Natural killer cell (primary cell): Measurements from ENCODE around the gene THRSP. TPM values are rescaled to one million over a fixed set of nuclear protein-coding genes. Genes with fewer than 3 reads are reported as not detected.
"Not testable (repeated sequence)": the region's sequence is repeated elsewhere in the genome, so short reads cannot be mapped to it uniquely, and the experiment has no call there.

Experiments
- ATAC-seq, 3 donors: fragments of 150-1000 bp in 2 of 3; fragments of 200-7000 bp in 1 of 3; cut with Tn5 transposase; 1 replicate in 1 of 3; 2 replicates in 2 of 3; pipeline ENCODE4 v1.10.0; 2021; ENCODE audit warnings: mild to moderate bottlenecking in 2 of 3, moderate library complexity in 2 of 3
- DNase-seq, 2 donors: peaks; one replicate each; pipeline versions ENCODE4 v3.0.0 to v3.0.0-alpha.2; 2013 to 2021; ENCODE audit warnings: mixed read lengths in 1 of 2
- H3K27ac ChIP-seq: one replicate; pipeline ENCODE4 v1.5.1; 2013; ENCODE audit warnings: mild to moderate bottlenecking, low read length
- H3K27me3 ChIP-seq: one replicate; pipeline ENCODE4 v1.6.1; 2013; ENCODE audit warnings: low read length; ENCODE audit not compliant: control insufficient read depth, insufficient read depth
- H3K36me3 ChIP-seq: one replicate; pipeline ENCODE4 v1.6.1; 2013; ENCODE audit warnings: low read length; ENCODE audit not compliant: control insufficient read depth, insufficient read depth
- H3K4me1 ChIP-seq: one replicate; pipeline ENCODE4 v1.6.1; 2013; ENCODE audit warnings: low read length; ENCODE audit not compliant: control insufficient read depth, insufficient read depth
- H3K4me3 ChIP-seq: one replicate; pipeline ENCODE4 v1.5.1; 2013; ENCODE audit warnings: low read length
- H3K9me3 ChIP-seq: one replicate; pipeline ENCODE4 v1.6.1; 2013; ENCODE audit warnings: low read length; ENCODE audit not compliant: control insufficient read depth, insufficient read depth
- H3K27ac Mint-ChIP-seq, 2 donors: one replicate each; pipeline ENCODE4 v1.8.0; 2022; ENCODE audit warnings: mild to moderate bottlenecking in 2 of 2, mixed read lengths in 2 of 2, moderate library complexity in 1 of 2
- H3K27me3 Mint-ChIP-seq, 2 donors: one replicate each; pipeline ENCODE4 v1.8.0; 2022; ENCODE audit warnings: low read depth in 2 of 2, mixed read lengths in 2 of 2
- H3K36me3 Mint-ChIP-seq: one replicate; pipeline ENCODE4 v1.8.0; 2022; ENCODE audit warnings: mixed read lengths
- H3K4me1 Mint-ChIP-seq, 2 donors: one replicate each; pipeline ENCODE4 v1.8.0; 2022; ENCODE audit warnings: mixed read lengths in 2 of 2
- H3K4me3 Mint-ChIP-seq: one replicate; pipeline ENCODE4 v1.8.0; 2022; ENCODE audit warnings: mild to moderate bottlenecking, moderate library complexity, mixed read lengths
- H3K9me3 Mint-ChIP-seq, 2 donors: one replicate each; pipeline ENCODE4 v1.8.0; 2022; ENCODE audit warnings: mixed read lengths in 2 of 2
- CTCF ChIP-seq: fragments of 200-600 bp; IDR thresholded peaks from one replicate; pipeline ENCODE4 v1.8.0; 2022; ENCODE audit warnings: antibody characterized with exemption
- WGBS: methylation state at CpG from one replicate; pipeline ENCODE4 v1.1.7; 2013; ENCODE audit warnings: missing lambda C conversion rate; ENCODE audit not compliant: insufficient coverage; 5-methylcytosine and 5-hydroxymethylcytosine counted together
- intact Hi-C: fragments of 100-400 bp; cut with micrococcal nuclease; formaldehyde crosslinking; loops from one replicate; pipeline ENCODE4 v1.14.2; 2022
- total RNA-seq, 4 donors: library from RNA; stranded (reverse); fragments of 120-200 nt in 1 of 4; gene quantifications; one replicate each; pipeline versions ENCODE4 v1.2.3 to v1.2.4, GENCODE V29; 2013 to 2022

The THRSP gene
- total RNA-seq, 3 donors from 2014 or later (not counting 1 experiment from before 2014, with no cell fraction given) = not detected

GRCh38 chr11:78072455-78072854 is 8.8 kb downstream of the THRSP start:
- no peaks in the 10 kb centered on the region for H3K9me3 ChIP-seq
- H3K4me3 Mint-ChIP-seq = no peak overlapping the region
- ATAC-seq (no peak), DNase-seq (no peak)
- H3K36me3 ChIP-seq = peaks cover 37% of the 10 kb centered on the region
- peaks cover 20% of the 10 kb centered on the region for H3K36me3 Mint-ChIP-seq
- intact Hi-C loops = no loop called here
- H3K27ac Mint-ChIP-seq = peak overlapping the region in 1 of 2 donors; percentile 5
- H3K9me3 Mint-ChIP-seq = no peaks in the 10 kb centered on the region
- H3K27ac ChIP-seq = no peak overlapping the region
- H3K4me3 ChIP-seq = no peak overlapping the region
- no peaks in the 10 kb centered on the region for H3K27me3 ChIP-seq
- TF ChIP-seq CTCF = no peak
- H3K4me1 ChIP-seq = peaks cover 11% of the 10 kb centered on the region
- no peaks in the 10 kb centered on the region for H3K27me3 Mint-ChIP-seq
- 98% methylated on average over 4 of the region's 4 CpGs for WGBS
- H3K4me1 Mint-ChIP-seq = peaks cover 28 to 41% of the 10 kb centered on the region in 2 donors

- no peak for ATAC-seq
- TF ChIP-seq CTCF = no peak
- peaks cover 26% of the 10 kb centered on the region for H3K4me1 ChIP-seq
- Mint-ChIP-seq H3K36me3 (peaks cover 6% of the 10 kb centered on the region), H3K9me3 (no peaks in the 10 kb centered on the region), H3K27me3 (no peaks in the 10 kb centered on the region), H3K4me3 (no peak overlapping the region), H3K27ac (no peak overlapping the region), H3K4me1 (peaks cover 32 to 58% of the 10 kb centered on the region in 2 donors)
- H3K27ac ChIP-seq = no peak overlapping the region
- H3K36me3 ChIP-seq = peaks cover 22% of the 10 kb centered on the region
- intact Hi-C loops = no loop called here
- H3K27me3 ChIP-seq = no peaks in the 10 kb centered on the region
- no peak overlapping the region for H3K4me3 ChIP-seq
- 94% methylated on average over 5 of the region's 6 CpGs for whole genome bisulfite sequencing
- no peaks in the 10 kb centered on the region for H3K9me3 ChIP-seq
- DNase-seq = no peak
These were observed 11.1 kb downstream of the THRSP start for GRCh38 chr11:78074756-78075155.

- intact Hi-C loops = no loop called here
- Mint-ChIP-seq H3K9me3 (no peaks in the 10 kb centered on the region), H3K4me3 (peak overlapping the region; percentile 2), H3K27ac (peak overlapping the region in 1 of 2 donors; percentile 57), H3K27me3 (no peaks in the 10 kb centered on the region), H3K36me3 (peaks cover under 1% of the 10 kb centered on the region), H3K4me1 (peaks cover 44 to 65% of the 10 kb centered on the region in 2 donors)
- WGBS = 81% methylated on average over 6 of the region's 6 CpGs
- DNase-seq = no peak
- Histone ChIP-seq H3K4me3 (no peak overlapping the region), H3K27me3 (no peaks in the 10 kb centered on the region), H3K4me1 (peaks cover 44% of the 10 kb centered on the region), H3K36me3 (peaks cover 7% of the 10 kb centered on the region), H3K27ac (no peak overlapping the region), H3K9me3 (no peaks in the 10 kb centered on the region)
- TF ChIP-seq CTCF = no peak
- ATAC-seq = no peak
These were observed 13.2 kb downstream of the THRSP start for GRCh38 chr11:78076733-78077403.

- peaks cover 44% of the 10 kb centered on the region for H3K4me1 ChIP-seq
- H3K27me3 ChIP-seq, intact Hi-C loops, H3K27me3 Mint-ChIP-seq, H3K9me3 Mint-ChIP-seq, H3K36me3 ChIP-seq, DNase-seq, H3K4me3 ChIP-seq, ATAC-seq, H3K9me3 ChIP-seq, H3K27ac ChIP-seq, H3K36me3 Mint-ChIP-seq: not testable (repeated sequence)
- 90% methylated on average over 4 of the region's 4 CpGs for WGBS
- Mint-ChIP-seq H3K4me3 (peak overlapping the region; percentile 84), H3K27ac (peak overlapping the region; percentile 68 to 83), H3K4me1 (peaks cover 45 to 60% of the 10 kb centered on the region in 2 donors)
These were observed 13.9 kb downstream of the THRSP start for GRCh38 chr11:78077592-78077991.
